ENCODE data around the gene MARCHF2.

MARCHF2 gene

DNA sequence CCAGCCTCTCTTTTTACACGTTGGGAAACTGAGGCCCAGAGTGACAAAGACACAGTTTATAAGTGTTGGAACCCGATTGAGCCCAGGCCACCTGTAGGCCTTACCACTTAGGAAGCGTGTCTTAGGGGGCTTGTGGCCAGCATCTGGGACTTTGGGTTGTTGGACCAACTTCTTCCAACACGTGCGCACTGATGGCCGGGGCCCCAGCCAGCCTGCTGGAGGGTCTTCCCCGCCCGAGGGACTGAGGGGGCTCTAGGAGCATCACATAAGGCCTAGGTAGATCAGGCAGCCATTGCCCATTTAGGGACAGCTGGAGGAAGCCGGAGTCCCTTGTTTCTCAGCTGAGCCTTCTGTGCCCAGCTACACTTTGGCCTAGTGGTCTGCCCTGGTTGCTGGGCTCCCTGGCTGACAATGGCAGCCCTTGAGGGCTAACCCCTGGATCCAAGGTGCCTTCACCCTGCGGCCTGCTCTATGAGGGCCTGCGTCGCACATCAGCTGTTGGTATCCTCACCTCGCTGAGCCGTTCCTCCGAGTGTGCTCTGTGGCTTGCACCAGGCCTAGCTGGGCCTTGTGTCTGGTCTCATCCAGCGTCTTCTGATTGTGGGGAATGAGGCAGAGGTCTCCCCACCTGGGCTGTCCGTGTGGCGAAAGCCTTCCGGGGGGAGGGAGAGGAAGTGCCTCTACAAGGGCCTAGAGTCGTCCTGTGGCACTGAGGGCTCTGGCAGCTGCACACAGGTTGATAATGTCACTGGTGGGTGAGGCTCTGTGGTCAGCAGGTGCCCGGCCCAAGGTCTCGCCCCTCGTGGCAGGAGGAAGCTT, 21.7 kb upstream of the MARCHF2 start:
- Histone ChIP-seq H2BK15ac (replicated peaks; ENCODE audit: low read depth) (no peak overlapping the region), H3K27me3 (ENCODE audit: insufficient read depth, low read length, poor library complexity) (no peaks in the 10 kb centered on the region), H3K4me1 (ENCODE audit: control insufficient read depth, low read depth, low read length) (no peaks in the 10 kb centered on the region), H2AK5ac (ENCODE audit: low read length) (no peak overlapping the region), H3K18ac (ENCODE audit: low read length) (no peak overlapping the region), H3K56ac (ENCODE audit: low read length) (peak overlapping the region; percentile 35), H4K8ac (ENCODE audit: low read depth, low read length) (no peak overlapping the region), H3K4ac (ENCODE audit: low read depth, low read length) (no peak overlapping the region), H2BK5ac (ENCODE audit: low read length) (no peak overlapping the region), H3K36me3 (ENCODE audit: control insufficient read depth, insufficient read depth, low read length) (no peaks in the 10 kb centered on the region), H3K27ac (ENCODE audit: low read depth, low read length) (no peak overlapping the region), H4K5ac (ENCODE audit: low read length) (no peak overlapping the region), H3K23ac (ENCODE audit: low read length) (no peak overlapping the region), H3K79me1 (ENCODE audit: low read length) (peaks cover 17% of the 10 kb centered on the region), H3K4me2 (ENCODE audit: low read length) (peak overlapping the region; percentile 45), H3K79me2 (ENCODE audit: control insufficient read depth, insufficient read depth, low read length) (peaks cover 45% of the 10 kb centered on the region), H3K9ac (ENCODE audit: low read length) (no peak overlapping the region), H2BK120ac (ENCODE audit: low read depth, low read length) (no peak overlapping the region), H3K4me3 (ENCODE audit: low read length) (no peak overlapping the region)
- no CpG with 5 or more reads among the region's 23 CpGs for WGBS (ENCODE audit: extremely low coverage, insufficient coverage, low lambda C conversion rate)
- DNase-seq: no peak

GRCh38 chr19:8392017-8392591, 21.0 kb upstream of the MARCHF2 start:
- no peak overlapping the region for H3K4me3 ChIP-seq (ENCODE audit: low read length)
- no peak overlapping the region for H3K27ac ChIP-seq (ENCODE audit: low read depth, low read length)

GRCh38 chr19:8393192-8393870, 19.8 kb upstream of the MARCHF2 start:
- Histone ChIP-seq H3K56ac (ENCODE audit: low read length) (no peak overlapping the region), H3K4me1 (ENCODE audit: control insufficient read depth, low read depth, low read length) (no peaks in the 10 kb centered on the region), H3K27me3 (ENCODE audit: insufficient read depth, low read length, poor library complexity) (no peaks in the 10 kb centered on the region), H3K18ac (ENCODE audit: low read length) (no peak overlapping the region), H3K36me3 (ENCODE audit: control insufficient read depth, insufficient read depth, low read length) (no peaks in the 10 kb centered on the region), H3K23ac (ENCODE audit: low read length) (no peak overlapping the region), H4K8ac (ENCODE audit: low read depth, low read length) (no peak overlapping the region), H3K27ac (ENCODE audit: low read depth, low read length) (no peak overlapping the region), H2AK5ac (ENCODE audit: low read length) (no peak overlapping the region), H2BK120ac (ENCODE audit: low read depth, low read length) (no peak overlapping the region), H2BK5ac (ENCODE audit: low read length) (no peak overlapping the region), H3K4me2 (ENCODE audit: low read length) (no peak overlapping the region), H2BK15ac (replicated peaks; ENCODE audit: low read depth) (no peak overlapping the region), H3K4ac (ENCODE audit: low read depth, low read length) (no peak overlapping the region), H3K79me1 (ENCODE audit: low read length) (peaks cover 27% of the 10 kb centered on the region), H3K79me2 (ENCODE audit: control insufficient read depth, insufficient read depth, low read length) (peaks cover 61% of the 10 kb centered on the region), H3K4me3 (ENCODE audit: low read length) (no peak overlapping the region), H3K9ac (ENCODE audit: low read length) (no peak overlapping the region), H4K5ac (ENCODE audit: low read length) (no peak overlapping the region)
- no CpG with 5 or more reads among the region's 8 CpGs for WGBS (ENCODE audit: extremely low coverage, insufficient coverage, low lambda C conversion rate)
- no peak for DNase-seq

More at GRCh38 chr19:8392017-8392591, 21.0 kb upstream of the MARCHF2 start:
- WGBS (ENCODE audit: extremely low coverage, insufficient coverage, low lambda C conversion rate): no CpG with 5 or more reads among the region's 11 CpGs
- H3K23ac ChIP-seq (ENCODE audit: low read length): no peak overlapping the region
- peaks cover 19% of the 10 kb centered on the region for H3K79me1 ChIP-seq (ENCODE audit: low read length)
- H2BK5ac ChIP-seq (ENCODE audit: low read length): no peak overlapping the region
- peaks cover 51% of the 10 kb centered on the region for H3K79me2 ChIP-seq (ENCODE audit: control insufficient read depth, insufficient read depth, low read length)
- no peaks in the 10 kb centered on the region for H3K36me3 ChIP-seq (ENCODE audit: control insufficient read depth, insufficient read depth, low read length)
- no peak overlapping the region for H2BK15ac ChIP-seq (replicated peaks; ENCODE audit: low read depth)
- no peak overlapping the region for H3K9ac ChIP-seq (ENCODE audit: low read length)
- H2AK5ac ChIP-seq (ENCODE audit: low read length): no peak overlapping the region
- H4K5ac ChIP-seq (ENCODE audit: low read length): no peak overlapping the region
- no peaks in the 10 kb centered on the region for H3K4me1 ChIP-seq (ENCODE audit: control insufficient read depth, low read depth, low read length)
- DNase-seq: no peak
- H3K18ac ChIP-seq (ENCODE audit: low read length): no peak overlapping the region
- no peaks in the 10 kb centered on the region for H3K27me3 ChIP-seq (ENCODE audit: insufficient read depth, low read length, poor library complexity)
- no peak overlapping the region for H3K56ac ChIP-seq (ENCODE audit: low read length)
- no peak overlapping the region for H4K8ac ChIP-seq (ENCODE audit: low read depth, low read length)
- H3K4ac ChIP-seq (ENCODE audit: low read depth, low read length): no peak overlapping the region
- no peak overlapping the region for H3K4me2 ChIP-seq (ENCODE audit: low read length)
- H2BK120ac ChIP-seq (ENCODE audit: low read depth, low read length): no peak overlapping the region

DNA sequence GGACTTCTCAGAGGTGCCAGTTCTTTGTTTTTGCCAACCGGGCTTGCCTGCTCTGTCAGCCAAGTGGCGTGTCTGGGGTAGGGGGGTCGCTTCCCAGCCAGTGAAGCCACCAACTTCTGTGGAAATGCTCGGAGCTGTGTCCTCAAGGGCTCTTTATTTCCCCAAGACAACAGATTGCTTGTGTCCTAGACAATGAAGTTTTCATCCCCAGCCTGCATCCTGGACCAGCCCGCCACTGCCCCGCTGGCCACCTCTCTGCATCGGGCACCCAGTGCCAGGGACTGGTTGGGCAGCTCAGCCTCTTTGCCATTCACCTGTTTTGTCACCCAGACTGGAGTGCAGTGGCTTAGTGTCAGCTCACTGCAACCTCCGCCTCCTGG, 19.2 kb upstream of the MARCHF2 start:
- Histone ChIP-seq H3K56ac (ENCODE audit: low read length) (no peak overlapping the region), H2BK5ac (ENCODE audit: low read length) (no peak overlapping the region), H2BK15ac (replicated peaks; ENCODE audit: low read depth) (no peak overlapping the region), H3K79me1 (ENCODE audit: low read length) (peaks cover 29% of the 10 kb centered on the region), H3K4me3 (ENCODE audit: low read length) (no peak overlapping the region), H4K8ac (ENCODE audit: low read depth, low read length) (no peak overlapping the region), H3K9ac (ENCODE audit: low read length) (no peak overlapping the region), H3K18ac (ENCODE audit: low read length) (no peak overlapping the region), H3K23ac (ENCODE audit: low read length) (no peak overlapping the region), H3K4me2 (ENCODE audit: low read length) (no peak overlapping the region), H3K79me2 (ENCODE audit: control insufficient read depth, insufficient read depth, low read length) (peaks cover 64% of the 10 kb centered on the region), H3K4me1 (ENCODE audit: control insufficient read depth, low read depth, low read length) (no peaks in the 10 kb centered on the region), H3K27me3 (ENCODE audit: insufficient read depth, low read length, poor library complexity) (no peaks in the 10 kb centered on the region), H2AK5ac (ENCODE audit: low read length) (no peak overlapping the region), H3K27ac (ENCODE audit: low read depth, low read length) (no peak overlapping the region), H3K36me3 (ENCODE audit: control insufficient read depth, insufficient read depth, low read length) (no peaks in the 10 kb centered on the region), H4K5ac (ENCODE audit: low read length) (no peak overlapping the region), H3K4ac (ENCODE audit: low read depth, low read length) (no peak overlapping the region), H2BK120ac (ENCODE audit: low read depth, low read length) (no peak overlapping the region)
- no peak for DNase-seq
- no CpG with 5 or more reads among the region's 8 CpGs for WGBS (ENCODE audit: extremely low coverage, insufficient coverage, low lambda C conversion rate)

DNA sequence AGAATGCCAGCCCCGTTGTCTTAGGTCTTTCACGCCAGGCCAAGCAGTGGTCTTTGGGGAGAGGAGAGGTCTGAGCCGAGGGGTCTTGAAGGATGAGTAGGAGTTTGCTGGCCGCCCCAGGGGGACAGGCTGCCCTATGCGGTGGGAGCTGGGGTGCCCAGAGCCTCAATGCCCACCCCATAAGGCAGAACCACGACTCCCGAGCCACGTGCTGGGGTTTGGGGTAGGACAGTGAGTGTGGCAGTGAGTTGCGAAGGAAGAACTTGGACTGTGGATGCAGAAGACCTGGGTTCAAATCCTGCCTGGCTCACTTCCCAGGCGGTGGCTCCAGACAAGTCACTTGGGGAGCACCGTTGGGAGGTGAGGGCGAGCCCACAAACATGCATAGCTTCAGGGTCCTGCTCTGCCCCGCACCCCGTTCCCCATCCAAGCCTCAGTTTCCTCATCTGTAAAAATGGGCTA, 17.5 kb upstream of the MARCHF2 start:
- H2BK15ac ChIP-seq (replicated peaks; ENCODE audit: low read depth): no peak overlapping the region

More for the DNA sequence above, 17.5 kb upstream of the MARCHF2 start:
- Histone ChIP-seq H3K9ac (ENCODE audit: low read length) (no peak overlapping the region), H3K23ac (ENCODE audit: low read length) (no peak overlapping the region), H3K4ac (ENCODE audit: low read depth, low read length) (no peak overlapping the region), H2AK5ac (ENCODE audit: low read length) (no peak overlapping the region), H3K79me2 (ENCODE audit: control insufficient read depth, insufficient read depth, low read length) (peaks cover 67% of the 10 kb centered on the region), H4K5ac (ENCODE audit: low read length) (no peak overlapping the region), H4K8ac (ENCODE audit: low read depth, low read length) (no peak overlapping the region), H3K56ac (ENCODE audit: low read length) (no peak overlapping the region), H3K27ac (ENCODE audit: low read depth, low read length) (no peak overlapping the region), H3K4me2 (ENCODE audit: low read length) (no peak overlapping the region), H3K36me3 (ENCODE audit: control insufficient read depth, insufficient read depth, low read length) (no peaks in the 10 kb centered on the region), H2BK5ac (ENCODE audit: low read length) (no peak overlapping the region), H3K79me1 (ENCODE audit: low read length) (peaks cover 34% of the 10 kb centered on the region), H2BK120ac (ENCODE audit: low read depth, low read length) (no peak overlapping the region), H3K4me1 (ENCODE audit: control insufficient read depth, low read depth, low read length) (no peaks in the 10 kb centered on the region), H3K18ac (ENCODE audit: low read length) (no peak overlapping the region), H3K27me3 (ENCODE audit: insufficient read depth, low read length, poor library complexity) (no peaks in the 10 kb centered on the region), H3K4me3 (ENCODE audit: low read length) (no peak overlapping the region)
- no peak for DNase-seq
- WGBS (ENCODE audit: extremely low coverage, insufficient coverage, low lambda C conversion rate): no CpG with 5 or more reads among the region's 14 CpGs

Measured in mesendoderm (in vitro differentiated cells).